ENCODE results near the gene MOB3A. TPM values are rescaled to one million over a fixed set of nuclear protein-coding genes. Genes with fewer than 3 reads are reported as not detected.
"Not testable (repeated sequence)": the region's sequence is repeated elsewhere in the genome, so short reads cannot be mapped to it uniquely, and the experiment has no call there.

The MOB3A gene
- total RNA-seq, 2 donors from 2014 or later: 180 to 212 TPM

GRCh38 chr19:2108251-2109016 is 12.3 kb upstream of the MOB3A start:
- DNase-seq (ENCODE audit: low spot score): no peak
- peaks cover 24% of the 10 kb centered on the region for H3K36me3 Mint-ChIP-seq

GRCh38 chr19:2103045-2103707 is 7.0 kb upstream of the MOB3A start:
- Mint-ChIP-seq H3K27me3 (no peaks in the 10 kb centered on the region), H3K4me1 (ENCODE audit: low read depth in 2 of 2) (peaks cover 5 to 8% of the 10 kb centered on the region in 2 donors), H3K36me3 (peaks cover 23% of the 10 kb centered on the region), H3K27ac (no peak overlapping the region), H3K9me3 (no peaks in the 10 kb centered on the region), H3K4me3 (no peak overlapping the region)
- ATAC-seq (no peak), DNase-seq (ENCODE audit: low spot score) (no peak)

More at GRCh38 chr19:2108251-2109016, 12.3 kb upstream of the MOB3A start:
- no peaks in the 10 kb centered on the region for H3K9me3 Mint-ChIP-seq
- ATAC-seq: peak in 1 of 2 donors; percentile 30
- no peaks in the 10 kb centered on the region for H3K27me3 Mint-ChIP-seq
- peaks cover 5 to 12% of the 10 kb centered on the region in 2 donors for H3K4me1 Mint-ChIP-seq (ENCODE audit: low read depth in 2 of 2)
- H3K27ac Mint-ChIP-seq: no peak overlapping the region
- H3K4me3 Mint-ChIP-seq: no peak overlapping the region

GRCh38 chr19:2101417-2102335 is 5.5 kb upstream of the MOB3A start:
- ATAC-seq: no peak
- Mint-ChIP-seq H3K4me3 (no peak overlapping the region), H3K27ac (no peak overlapping the region)

GRCh38 chr19:2100719-2101061 is 4.6 kb upstream of the MOB3A start:
- no peak overlapping the region for H3K27ac Mint-ChIP-seq
- DNase-seq (ENCODE audit: low spot score) (no peak), ATAC-seq (no peak)
- H3K4me1 Mint-ChIP-seq (ENCODE audit: low read depth in 2 of 2): peaks cover 10 to 13% of the 10 kb centered on the region in 2 donors
- no peaks in the 10 kb centered on the region for H3K27me3 Mint-ChIP-seq
- no peaks in the 10 kb centered on the region for H3K9me3 Mint-ChIP-seq
- no peak overlapping the region for H3K4me3 Mint-ChIP-seq
- H3K36me3 Mint-ChIP-seq: peaks cover 10% of the 10 kb centered on the region

More at GRCh38 chr19:2101417-2102335, 5.5 kb upstream of the MOB3A start:
- Mint-ChIP-seq H3K36me3 (peaks cover 13% of the 10 kb centered on the region), H3K4me1 (ENCODE audit: low read depth in 2 of 2) (peaks cover 8 to 13% of the 10 kb centered on the region in 2 donors), H3K9me3 (no peaks in the 10 kb centered on the region), H3K27me3 (no peaks in the 10 kb centered on the region)
- no peak for DNase-seq (ENCODE audit: low spot score)

GRCh38 chr19:2099937-2100718 is 4.0 kb upstream of the MOB3A start:
- H3K36me3 Mint-ChIP-seq: peaks cover 10% of the 10 kb centered on the region
- H3K27me3 Mint-ChIP-seq: no peaks in the 10 kb centered on the region
- no peaks in the 10 kb centered on the region for H3K9me3 Mint-ChIP-seq
- no peak overlapping the region for H3K27ac Mint-ChIP-seq
- H3K4me3 Mint-ChIP-seq: no peak overlapping the region
- ATAC-seq: no peak
- no peak for DNase-seq (ENCODE audit: low spot score)
- H3K4me1 Mint-ChIP-seq (ENCODE audit: low read depth in 2 of 2): peaks cover 13 to 15% of the 10 kb centered on the region in 2 donors

- DNase-seq (ENCODE audit: low spot score) (no peak), ATAC-seq (no peak)
- no peaks in the 10 kb centered on the region for H3K9me3 Mint-ChIP-seq
- peaks cover 22 to 23% of the 10 kb centered on the region in 2 donors for H3K4me1 Mint-ChIP-seq (ENCODE audit: low read depth in 2 of 2)
- no peaks in the 10 kb centered on the region for H3K27me3 Mint-ChIP-seq
- H3K36me3 Mint-ChIP-seq: peaks cover 11% of the 10 kb centered on the region
- H3K4me3 Mint-ChIP-seq: no peak overlapping the region
- H3K27ac Mint-ChIP-seq: no peak overlapping the region
These were observed 3.0 kb upstream of the MOB3A start for GRCh38 chr19:2099054-2099501.

- Mint-ChIP-seq H3K9me3 (no peaks in the 10 kb centered on the region), H3K4me1 (ENCODE audit: low read depth in 2 of 2) (peaks cover 24 to 28% of the 10 kb centered on the region in 2 donors), H3K27ac (no peak overlapping the region), H3K27me3 (no peaks in the 10 kb centered on the region), H3K36me3 (peaks cover 5% of the 10 kb centered on the region), H3K4me3 (no peak overlapping the region)
- ATAC-seq (no peak), DNase-seq (ENCODE audit: low spot score) (no peak)
These were observed 1.8 kb upstream of the MOB3A start for GRCh38 chr19:2097886-2098327.

GRCh38 chr19:2097203-2097885 is 1.2 kb upstream of the MOB3A start:
- Mint-ChIP-seq H3K4me3 (peak overlapping the region; percentile 85), H3K36me3 (peaks cover 5% of the 10 kb centered on the region), H3K9me3 (no peaks in the 10 kb centered on the region), H3K27me3 (no peaks in the 10 kb centered on the region), H3K4me1 (ENCODE audit: low read depth in 2 of 2) (peaks cover 24 to 28% of the 10 kb centered on the region in 2 donors), H3K27ac (no peak overlapping the region)
- DNase-seq (ENCODE audit: low spot score) (no peak), ATAC-seq (no peak)

GRCh38 chr19:2096480-2097202 is 515 bp upstream of the MOB3A start, which contains the start of gene IZUMO4:
IZUMO4 (plus strand) TSS chr19:2096915; CDS start chr19:2096946, 31 bp downstream.
- H3K27me3 Mint-ChIP-seq: no peaks in the 10 kb centered on the region
- H3K36me3 Mint-ChIP-seq: peaks cover 5% of the 10 kb centered on the region
- H3K27ac Mint-ChIP-seq: peak within 1 kb of the TSS; percentile 84 to 95
- ATAC-seq: peak; percentile 91 to 93
- H3K4me1 Mint-ChIP-seq (ENCODE audit: low read depth in 2 of 2): peaks cover 23 to 24% of the 10 kb centered on the region in 2 donors
- DNase-seq (ENCODE audit: low spot score): peak; percentile 100
- no peaks in the 10 kb centered on the region for H3K9me3 Mint-ChIP-seq
- H3K4me3 Mint-ChIP-seq: peak within 1 kb of the TSS; percentile 99

GRCh38 chr19:2091926-2092525 is 4.1 kb downstream of the MOB3A start:
- ATAC-seq; H3K27ac Mint-ChIP-seq; DNase-seq (ENCODE audit: low spot score); H3K4me3 Mint-ChIP-seq; H3K27me3 Mint-ChIP-seq; H3K36me3 Mint-ChIP-seq; H3K9me3 Mint-ChIP-seq: not testable (repeated sequence)
- H3K4me1 Mint-ChIP-seq (ENCODE audit: low read depth in 2 of 2): peaks cover 59 to 60% of the 10 kb centered on the region in 2 donors

- ATAC-seq: no peak
- Mint-ChIP-seq H3K27me3 (no peaks in the 10 kb centered on the region), H3K4me1 (ENCODE audit: low read depth in 2 of 2) (peaks cover 62 to 65% of the 10 kb centered on the region in 2 donors), H3K9me3 (no peaks in the 10 kb centered on the region), H3K4me3 (peak overlapping the region; percentile 86), H3K36me3 (peaks cover 10% of the 10 kb centered on the region), H3K27ac (peak overlapping the region; percentile 94 to 99)
- no peak for DNase-seq (ENCODE audit: low spot score)
These were observed 6.4 kb downstream of the MOB3A start for GRCh38 chr19:2089727-2090053.
